LNCAP (cell line): Measurements from ENCODE around the gene SNTA1.

Experiments used
- TF ChIP-seq, protein P1 (sequence below): fragments of 450-650 bp; IDR thresholded peaks from 2 replicates; pipeline ENCODE4 v1.5.1; 2017; ENCODE audit warnings: mild to moderate bottlenecking

SNTA1 gene

DNA sequence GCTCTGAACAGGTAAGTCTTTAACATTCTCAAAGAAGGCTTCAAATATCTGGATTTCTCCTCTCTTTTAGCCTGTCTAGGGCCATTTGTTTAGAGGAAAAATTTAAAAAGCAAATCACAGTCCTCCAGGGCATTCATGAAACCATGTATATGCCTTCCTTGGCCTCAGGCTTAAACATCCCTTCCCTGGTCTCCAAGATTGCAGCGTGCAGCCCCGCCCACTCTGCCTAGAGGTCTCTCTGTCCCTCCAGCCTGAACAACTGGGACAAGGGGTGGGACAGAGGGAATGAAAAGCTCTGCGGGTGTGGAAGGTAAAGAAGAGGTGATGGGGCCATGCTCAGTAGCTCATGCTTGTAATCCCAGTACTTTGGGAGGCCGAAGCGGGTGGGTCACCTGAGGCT, 36.5 kb upstream of the SNTA1 start:
- TF ChIP-seq, protein P1, sequence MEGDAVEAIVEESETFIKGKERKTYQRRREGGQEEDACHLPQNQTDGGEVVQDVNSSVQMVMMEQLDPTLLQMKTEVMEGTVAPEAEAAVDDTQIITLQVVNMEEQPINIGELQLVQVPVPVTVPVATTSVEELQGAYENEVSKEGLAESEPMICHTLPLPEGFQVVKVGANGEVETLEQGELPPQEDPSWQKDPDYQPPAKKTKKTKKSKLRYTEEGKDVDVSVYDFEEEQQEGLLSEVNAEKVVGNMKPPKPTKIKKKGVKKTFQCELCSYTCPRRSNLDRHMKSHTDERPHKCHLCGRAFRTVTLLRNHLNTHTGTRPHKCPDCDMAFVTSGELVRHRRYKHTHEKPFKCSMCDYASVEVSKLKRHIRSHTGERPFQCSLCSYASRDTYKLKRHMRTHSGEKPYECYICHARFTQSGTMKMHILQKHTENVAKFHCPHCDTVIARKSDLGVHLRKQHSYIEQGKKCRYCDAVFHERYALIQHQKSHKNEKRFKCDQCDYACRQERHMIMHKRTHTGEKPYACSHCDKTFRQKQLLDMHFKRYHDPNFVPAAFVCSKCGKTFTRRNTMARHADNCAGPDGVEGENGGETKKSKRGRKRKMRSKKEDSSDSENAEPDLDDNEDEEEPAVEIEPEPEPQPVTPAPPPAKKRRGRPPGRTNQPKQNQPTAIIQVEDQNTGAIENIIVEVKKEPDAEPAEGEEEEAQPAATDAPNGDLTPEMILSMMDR: no peak

DNA sequence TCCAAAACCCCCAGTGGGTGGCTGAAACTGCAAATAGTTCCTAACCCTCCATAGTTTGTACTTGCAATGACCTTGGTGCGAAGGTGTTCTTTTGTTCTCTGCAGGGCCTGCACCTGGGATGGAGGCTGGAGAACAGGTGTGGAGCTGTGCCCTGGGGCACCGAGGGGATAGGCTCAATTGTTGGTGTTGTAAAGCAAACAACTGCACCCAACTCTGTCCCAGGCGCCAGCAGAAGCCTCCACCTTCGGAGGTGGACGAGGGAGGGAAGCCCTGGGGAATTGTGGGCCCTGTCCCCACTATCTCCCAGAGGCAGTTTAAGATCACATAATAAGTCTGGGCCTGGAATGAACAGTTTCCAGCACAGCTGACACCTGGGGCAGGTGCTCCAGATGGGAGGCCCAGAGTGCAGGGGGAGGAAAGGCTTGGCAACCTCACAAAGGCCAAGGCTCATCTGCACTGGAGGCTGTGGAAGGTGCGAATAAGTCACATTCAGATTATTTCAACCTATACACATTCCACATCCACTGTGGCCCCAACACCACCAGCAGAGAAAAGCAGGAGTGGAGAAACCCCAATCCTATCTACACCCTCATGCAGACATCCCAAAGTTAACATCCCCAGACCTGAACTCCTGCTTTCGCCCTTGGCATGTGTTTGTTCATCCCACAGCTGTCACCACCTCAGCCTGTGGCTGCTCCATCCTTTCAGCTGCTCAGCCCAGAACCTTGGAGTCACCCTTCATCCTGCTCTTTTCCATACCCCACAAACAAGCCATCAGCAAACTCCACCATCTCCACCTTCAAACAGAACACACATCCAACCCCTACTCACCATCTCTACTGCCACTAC, 34.0 kb upstream of the SNTA1 start:
- TF ChIP-seq, protein P1: no peak

DNA sequence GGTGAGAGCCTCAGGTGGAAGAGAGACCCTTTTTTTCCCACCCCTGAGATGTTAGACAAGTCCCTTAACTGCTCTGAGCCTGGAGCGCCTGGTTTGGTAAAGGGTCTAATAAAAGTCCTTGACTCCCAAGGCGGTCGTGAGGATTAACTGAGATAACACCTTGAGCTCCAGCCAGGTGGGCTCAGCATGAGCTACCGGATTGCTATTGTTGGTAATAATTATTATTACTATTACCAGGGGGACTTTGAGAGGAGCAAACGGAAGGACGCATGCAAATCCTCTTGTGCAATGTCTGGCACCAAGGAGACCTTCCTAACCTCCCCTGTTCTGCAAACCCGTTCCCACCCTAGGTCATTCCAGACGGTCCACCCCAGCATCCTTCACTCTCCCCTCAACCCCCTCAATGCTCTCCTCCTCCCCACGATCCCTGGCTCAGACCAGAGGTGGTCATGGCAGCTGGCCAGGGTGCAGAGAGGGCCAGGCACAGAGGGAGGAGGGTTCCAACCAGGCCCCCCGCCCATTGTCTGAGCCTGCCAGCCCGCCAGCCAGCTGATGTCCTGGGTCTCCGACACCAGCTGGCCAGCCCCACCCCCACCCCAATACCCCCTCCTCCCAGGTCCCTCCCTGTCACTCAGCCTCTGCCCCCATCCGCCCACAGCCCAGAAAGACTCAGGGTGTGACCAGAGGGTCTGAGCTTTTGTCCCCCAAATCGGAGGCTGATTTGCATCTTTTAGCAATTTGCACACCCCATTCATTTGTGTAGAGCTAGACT, 32.0 kb upstream of the SNTA1 start:
- TF ChIP-seq, protein P1: no peak

DNA sequence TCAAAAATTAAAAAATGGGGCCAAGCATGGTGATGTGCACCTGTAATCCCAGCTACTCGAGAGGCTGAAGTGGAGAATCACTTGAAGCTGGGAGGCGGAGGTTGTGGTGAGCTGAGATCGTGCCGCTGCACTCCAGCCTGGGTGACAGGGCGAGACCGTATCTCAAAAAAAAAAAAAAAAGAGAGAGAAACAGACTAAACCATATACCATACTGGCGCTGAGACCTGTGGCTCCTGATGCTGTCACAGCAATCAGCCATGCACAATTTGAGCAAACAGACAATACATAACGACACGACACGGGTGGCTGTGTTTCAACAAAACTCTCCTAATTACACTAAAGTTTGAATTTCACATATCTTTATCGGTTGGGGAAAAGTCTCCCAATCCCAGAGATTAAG, 31.4 kb upstream of the SNTA1 start:
- TF ChIP-seq, protein P1: no peak

DNA sequence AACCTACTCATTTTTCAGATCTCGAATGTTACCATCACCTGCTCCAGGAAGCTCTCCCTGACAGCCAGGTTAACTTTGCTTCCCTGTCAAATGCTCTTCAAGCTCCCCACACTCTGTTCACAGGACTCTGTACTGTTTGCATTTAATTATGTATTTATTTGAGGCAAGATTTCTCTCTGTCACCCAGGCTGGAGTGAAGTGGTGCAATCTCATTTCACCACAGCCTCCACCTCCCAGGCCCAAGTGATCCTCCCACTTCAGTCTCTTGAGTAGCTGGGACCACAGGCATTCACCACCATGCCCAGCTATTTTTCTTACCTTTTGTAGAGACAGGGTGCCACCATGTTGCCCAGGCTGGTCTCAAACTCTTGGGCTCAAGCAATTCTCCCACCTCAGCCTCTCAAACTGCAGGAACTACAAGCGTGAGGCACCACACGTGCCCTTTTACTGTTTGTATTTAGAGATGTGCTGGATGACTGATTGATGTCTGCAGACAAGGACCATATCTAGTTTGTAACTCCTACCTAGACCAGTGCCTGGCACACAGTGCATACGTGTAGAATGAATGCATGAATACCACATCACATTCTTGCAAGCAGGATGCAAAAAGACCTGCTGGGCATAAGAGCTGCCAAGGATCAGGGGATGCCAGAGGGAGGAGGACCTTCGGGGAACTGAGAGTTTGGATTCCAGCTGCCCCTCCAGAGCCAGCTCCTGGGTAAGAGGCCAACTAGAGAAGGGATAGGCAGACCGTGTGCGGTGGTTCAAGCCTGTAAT, 30.7 kb upstream of the SNTA1 start:
- TF ChIP-seq, protein P1: no peak

DNA sequence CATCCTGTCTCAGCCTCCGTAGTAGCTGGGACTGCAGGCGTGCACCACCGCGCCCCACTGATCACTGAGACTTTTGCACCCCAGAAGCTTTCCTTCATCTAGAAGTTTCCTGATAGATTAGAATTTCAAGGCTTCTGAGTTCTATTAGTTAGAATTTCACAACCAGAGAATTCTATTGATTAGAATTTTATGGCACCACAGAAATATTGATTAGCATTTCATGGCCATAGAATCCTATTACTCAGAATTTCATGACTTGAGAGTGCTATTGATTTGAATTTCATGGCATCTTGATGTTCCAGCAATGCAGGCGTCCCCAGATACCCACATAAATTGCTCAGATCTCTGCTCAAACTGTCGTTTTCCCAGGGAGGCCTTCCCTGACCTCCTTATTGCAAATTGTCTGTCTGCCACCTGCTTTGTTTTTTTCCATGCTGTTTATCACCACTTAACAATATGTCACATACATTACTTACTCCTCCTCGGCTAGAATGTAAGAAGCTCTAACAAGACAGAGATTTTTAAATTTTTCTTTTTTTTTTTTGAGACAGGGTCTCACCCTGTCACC, 29.4 kb upstream of the SNTA1 start:
- TF ChIP-seq, protein P1: no peak

DNA sequence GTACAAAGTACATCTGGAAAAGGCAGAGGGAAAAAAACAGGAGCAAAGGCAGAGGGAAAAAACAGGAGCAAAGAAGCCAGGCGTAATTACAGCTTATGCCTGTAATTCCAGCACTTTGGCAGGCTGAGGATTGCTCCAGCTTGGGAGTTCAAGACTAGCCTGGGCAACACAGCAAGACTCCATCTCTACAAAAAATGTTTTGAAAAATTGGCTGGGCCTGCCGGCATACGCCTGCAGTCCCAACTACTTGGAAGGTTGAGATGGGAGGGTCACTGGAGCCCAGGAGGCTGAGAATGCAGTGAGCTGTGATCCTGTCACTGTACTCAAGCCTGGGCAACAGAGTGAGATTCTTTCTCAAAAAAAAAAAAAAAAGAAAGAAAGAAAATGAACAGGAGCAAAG, 27.3 kb upstream of the SNTA1 start:
- TF ChIP-seq, protein P1: no peak
